ENCODE data around the gene TRPM4.
"Not testable (repeated sequence)": the region's sequence is repeated elsewhere in the genome, so short reads cannot be mapped to it uniquely, and the experiment has no call there.

The TRPM4 gene

GRCh38 chr19:49157445-49158224 lies at the start of gene TRPM4:
Gene TRPM4 (plus strand): TSS chr19:49157792. CDS start chr19:49157867, 75 bp downstream.
- peak; percentile 90 for DNase-seq

GRCh38 chr19:49109051-49109450 lies 48.5 kb upstream of the TRPM4 start:
- no peak for DNase-seq

GRCh38 chr19:49109569-49110233 lies 47.9 kb upstream of the TRPM4 start:
- DNase-seq, result no peak

GRCh38 chr19:49110567-49110966 lies 47.0 kb upstream of the TRPM4 start:
- no peak for DNase-seq

- DNase-seq, result no peak
These were observed 46.2 kb upstream of the TRPM4 start for GRCh38 chr19:49111218-49111998.

- DNase-seq, result peak; percentile 61
These were observed 43.6 kb upstream of the TRPM4 start, which contains the start of gene LIN7B for GRCh38 chr19:49113762-49114629. Gene LIN7B (plus strand): TSS chr19:49114370. CDS start chr19:49114405, 35 bp downstream.

- no peak for DNase-seq
These were observed 42.8 kb upstream of the TRPM4 start for GRCh38 chr19:49114630-49115363.

- DNase-seq, result no peak
These were observed 41.0 kb upstream of the TRPM4 start for GRCh38 chr19:49116544-49116943.

GRCh38 chr19:49117677-49118564 lies 39.7 kb upstream of the TRPM4 start:
- no peak for DNase-seq

GRCh38 chr19:49118565-49119410 lies 38.8 kb upstream of the TRPM4 start, which contains the start of gene C19orf73:
Gene C19orf73 (minus strand): TSS chr19:49119143. CDS start chr19:49119022, 121 bp downstream.
- peak; percentile 94 for DNase-seq

- no peak for DNase-seq
These were observed 37.9 kb upstream of the TRPM4 start, which contains the start of gene PPFIA3 for GRCh38 chr19:49119411-49120324. Gene PPFIA3 (plus strand): TSS chr19:49119544. CDS start chr19:49127874, 8,330 bp downstream.

- no peak for DNase-seq
These were observed 37.3 kb upstream of the TRPM4 start for GRCh38 chr19:49120325-49120683.

GRCh38 chr19:49120868-49121267 lies 36.7 kb upstream of the TRPM4 start:
- no peak for DNase-seq

GRCh38 chr19:49121841-49122240 lies 35.8 kb upstream of the TRPM4 start:
- not testable (repeated sequence) for DNase-seq

GRCh38 chr19:49123285-49123684 lies 34.3 kb upstream of the TRPM4 start:
- DNase-seq, result not testable (repeated sequence)

GRCh38 chr19:49125025-49125731 lies 32.4 kb upstream of the TRPM4 start:
- no peak for DNase-seq

GRCh38 chr19:49126575-49126974 lies 31.0 kb upstream of the TRPM4 start:
- DNase-seq, result no peak

GRCh38 chr19:49127225-49127624 lies 30.4 kb upstream of the TRPM4 start:
- not testable (repeated sequence) for DNase-seq
